HG03196 (cell line): ENCODE measurements around the gene VASN.
"Not testable (repeated sequence)": the region's sequence is repeated elsewhere in the genome, so short reads cannot be mapped to it uniquely, and the experiment has no call there.

Source experiments
- ATAC-seq: cut with Tn5 transposase; IDR thresholded peaks from one replicate; pipeline ENCODE4 v1.9.1; 2021; ENCODE audit not compliant: unreplicated experiment

The VASN gene

DNA sequence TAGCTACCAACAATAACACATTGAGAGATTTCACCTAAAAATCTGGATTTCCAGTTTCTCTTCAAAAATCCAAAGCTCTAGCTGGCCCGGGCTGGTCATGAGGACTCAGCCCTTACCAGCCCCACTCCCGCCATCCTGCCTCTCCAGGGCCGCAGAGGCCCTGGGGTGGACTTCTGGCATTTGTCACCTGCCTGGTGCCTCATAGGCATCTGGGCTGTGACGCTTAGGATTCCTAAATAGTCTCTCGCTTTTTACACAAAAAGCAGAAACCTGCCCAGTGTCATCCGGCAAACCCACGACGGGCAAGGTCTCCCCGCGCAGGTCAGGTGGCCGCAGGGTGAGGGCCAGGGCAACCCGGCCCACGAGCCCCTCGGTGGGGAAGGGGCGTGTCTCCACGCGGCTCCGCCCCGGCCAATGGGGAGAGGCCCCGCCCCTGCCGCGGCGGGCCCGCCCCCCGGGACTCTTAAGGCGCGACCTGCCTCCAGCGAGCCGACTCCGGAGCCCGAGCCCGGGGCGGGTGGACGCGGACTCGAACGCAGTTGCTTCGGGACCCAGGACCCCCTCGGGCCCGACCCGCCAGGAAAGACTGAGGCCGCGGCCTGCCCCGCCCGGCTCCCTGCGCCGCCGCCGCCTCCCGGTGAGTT, at the start of gene VASN:
Gene VASN, plus strand, starts transcription at position 492 of the 644 bp plus-strand sequence. CDS start 9,030 bp downstream, outside the sequence.
- ATAC-seq = peak; percentile 42

- ATAC-seq = no peak
Observed at GRCh38 chr16:4322121-4323052, 49.3 kb upstream of the VASN start.

- ATAC-seq = no peak
Observed at GRCh38 chr16:4323071-4323844, 48.4 kb upstream of the VASN start.

DNA sequence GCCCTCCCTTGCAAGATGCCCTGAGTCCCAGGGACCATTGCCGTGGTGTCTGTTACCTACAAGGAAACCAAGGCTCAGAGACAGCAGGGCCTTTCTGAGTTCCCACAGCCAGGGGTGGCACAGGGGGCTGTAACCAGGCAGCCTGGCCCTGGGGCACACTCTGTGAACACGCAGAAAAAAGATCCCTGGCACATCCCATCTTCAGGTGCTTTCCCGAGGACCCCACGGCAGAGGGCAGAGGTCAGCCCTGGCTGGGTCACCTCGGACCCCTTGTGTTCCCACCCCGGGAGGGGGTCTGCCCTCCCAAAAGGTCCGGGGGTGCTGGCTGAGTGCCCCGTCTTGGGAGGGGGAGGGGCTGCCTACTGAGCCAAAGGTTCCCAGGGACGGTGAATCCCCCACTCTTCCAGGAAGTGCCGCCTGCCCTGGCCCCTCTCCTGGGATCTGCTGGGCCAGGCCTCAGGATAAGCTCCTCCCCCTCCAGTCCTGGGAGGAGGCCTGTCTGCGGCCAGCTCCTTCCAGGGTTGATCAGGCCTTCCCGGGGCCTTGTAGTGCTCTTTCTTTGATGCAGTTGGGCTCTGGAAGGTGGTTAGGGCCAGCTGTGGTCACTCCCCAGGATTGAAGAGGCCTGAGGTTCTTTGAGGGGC, 47.7 kb upstream of the VASN start:
- ATAC-seq = no peak

DNA sequence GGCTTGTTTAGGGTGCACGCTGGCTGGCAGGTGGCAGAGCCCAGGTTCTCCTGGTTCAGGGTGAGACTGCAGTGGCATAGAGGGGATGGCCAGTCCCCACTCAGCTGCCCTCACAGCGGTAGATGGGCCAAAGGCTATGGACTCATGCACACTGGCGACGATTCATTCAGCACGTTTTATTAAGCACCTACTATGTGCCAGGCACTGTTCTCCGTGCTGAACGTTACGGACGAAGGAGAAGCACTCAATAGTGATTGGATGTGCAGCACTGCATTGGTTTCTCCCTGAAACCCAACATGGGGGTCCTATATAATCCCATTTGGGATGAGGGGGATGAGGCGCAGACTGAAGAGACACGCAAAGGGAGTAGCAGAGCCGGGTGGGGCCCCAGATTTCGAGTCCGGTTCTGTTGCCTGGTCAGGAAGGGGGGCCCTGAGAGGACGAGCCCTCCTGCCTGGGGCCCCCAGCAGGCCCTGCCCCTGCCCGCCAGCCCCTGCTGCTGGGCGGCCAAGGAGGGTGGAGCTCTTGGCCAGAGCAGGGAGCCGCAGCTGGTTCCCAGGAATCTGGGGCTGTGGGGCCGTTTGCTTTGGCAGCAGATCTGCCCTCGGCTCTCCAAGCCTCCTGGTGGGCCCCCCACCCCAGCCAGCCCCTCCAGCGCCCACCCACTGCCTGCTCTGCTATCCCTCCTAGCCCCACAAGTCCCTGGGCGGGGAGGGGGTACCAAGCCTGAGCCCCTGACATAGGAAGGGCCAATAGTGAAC, 47.0 kb upstream of the VASN start:
- ATAC-seq = no peak

DNA sequence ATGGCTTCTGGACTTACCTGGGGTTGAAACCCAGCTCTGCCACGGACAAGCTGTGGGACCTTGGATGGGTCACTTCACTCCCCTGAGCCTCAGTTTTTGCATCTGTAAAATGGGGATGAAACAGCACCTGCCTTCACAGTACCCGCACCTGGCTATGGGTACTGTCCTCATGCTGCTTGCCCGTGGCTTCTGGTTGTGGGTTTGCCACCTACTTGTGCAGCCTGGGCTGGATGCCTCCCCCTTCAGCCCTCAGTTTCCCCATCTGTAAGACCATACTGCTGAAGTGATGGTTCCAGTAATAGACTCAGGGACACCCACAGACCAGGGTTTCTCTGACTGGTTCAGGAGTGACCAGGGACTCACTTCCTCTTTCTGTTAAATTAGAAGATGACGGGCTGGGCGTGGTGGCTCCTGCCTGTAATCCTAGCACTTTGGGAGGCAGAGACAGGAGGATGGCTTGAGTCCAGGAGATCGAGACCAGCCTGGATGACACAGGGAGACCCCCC, 46.3 kb upstream of the VASN start:
- no peak for ATAC-seq

- no peak for ATAC-seq
Observed at GRCh38 chr16:4327386-4328045, 44.1 kb upstream of the VASN start.

DNA sequence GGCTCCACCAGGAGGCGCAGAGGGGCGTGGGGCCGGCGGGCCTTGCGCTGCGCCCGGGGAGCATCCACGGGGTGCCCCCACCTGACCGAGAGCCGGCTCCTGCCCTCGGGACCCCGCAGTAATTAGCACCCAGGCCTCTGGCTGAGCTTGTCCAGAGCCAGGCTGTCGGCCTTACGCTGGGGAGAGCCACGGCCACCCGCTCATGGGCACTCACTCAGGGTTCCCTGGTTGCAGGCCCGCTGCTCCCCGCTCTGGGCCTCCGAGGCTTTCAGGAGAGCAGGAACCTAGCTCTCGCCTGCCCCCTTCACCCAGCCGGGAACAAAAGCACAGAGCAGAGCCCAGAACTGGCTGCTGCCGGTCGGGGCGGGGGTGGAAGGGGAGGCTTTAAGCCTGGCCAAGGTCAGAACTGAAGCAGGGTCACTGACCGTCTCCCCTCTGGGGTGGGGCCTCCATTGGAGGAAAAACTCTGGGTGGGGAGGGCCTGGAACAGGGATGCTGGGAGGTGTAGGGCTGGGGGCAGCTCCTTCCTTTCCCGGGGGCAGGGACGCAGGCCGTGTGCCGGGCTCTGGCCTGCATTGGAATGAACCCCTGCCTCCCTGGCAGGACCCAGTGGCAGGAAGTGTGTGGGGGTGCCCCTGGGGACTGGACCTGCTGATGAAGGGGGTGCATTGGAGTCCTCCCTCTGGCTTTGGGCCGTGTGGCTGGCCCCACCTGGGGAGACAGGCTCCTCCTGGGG, 43.4 kb upstream of the VASN start:
- ATAC-seq = no peak

- no peak for ATAC-seq
Observed at GRCh38 chr16:4328782-4329775, 42.6 kb upstream of the VASN start.

DNA sequence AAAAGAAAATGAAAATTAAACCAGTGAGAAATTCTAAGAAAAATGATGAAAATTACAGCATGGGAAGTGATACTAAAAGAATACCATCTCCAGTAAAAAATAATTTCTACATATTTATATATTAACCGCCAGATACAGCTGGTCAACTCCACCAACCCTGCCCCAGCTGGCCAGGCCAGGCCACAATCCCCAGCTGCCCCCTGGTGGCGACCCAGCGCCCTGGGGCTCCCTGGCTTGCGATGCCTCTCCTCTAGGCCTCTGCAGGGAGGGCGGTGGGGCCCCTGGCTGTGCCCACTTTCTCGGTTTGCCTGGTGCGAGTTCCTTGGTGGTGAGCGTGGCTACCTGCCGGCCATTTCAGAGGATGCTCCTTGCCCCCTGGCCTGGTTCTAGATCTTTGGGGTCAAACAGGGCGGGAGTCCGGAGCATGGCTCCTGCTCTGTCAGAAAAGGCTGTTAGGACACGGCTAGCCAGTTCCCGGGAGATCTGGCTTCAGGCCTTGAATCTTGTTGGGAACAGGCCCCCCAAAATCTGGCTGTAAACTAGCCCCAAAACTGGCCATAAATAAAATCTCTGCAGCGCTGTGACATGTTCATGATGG, 41.3 kb upstream of the VASN start:
- no peak for ATAC-seq

GRCh38 chr16:4332083-4332482, 39.6 kb upstream of the VASN start:
- no peak for ATAC-seq

- ATAC-seq = no peak
Observed at GRCh38 chr16:4332623-4333307, 38.9 kb upstream of the VASN start.

DNA sequence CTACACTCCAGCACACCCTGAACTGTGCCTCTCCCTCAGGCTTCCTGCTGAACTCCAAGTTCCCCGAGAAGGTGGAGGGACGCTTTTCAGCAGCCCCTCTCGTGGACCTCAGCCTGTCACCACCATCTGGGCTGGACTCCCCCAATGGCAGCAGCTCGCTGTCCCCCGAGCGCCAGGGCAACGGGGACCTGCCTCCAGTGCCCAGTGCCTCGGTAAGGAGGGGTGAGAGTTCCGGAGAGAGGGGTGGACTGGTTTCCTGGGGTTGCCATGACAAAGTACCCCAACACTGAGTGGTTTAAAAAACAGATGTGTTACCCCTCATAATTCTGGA, 38.4 kb upstream of the VASN start:
- ATAC-seq = no peak

- ATAC-seq = not testable (repeated sequence)
Observed at GRCh38 chr16:4333714-4334113, 37.9 kb upstream of the VASN start.

GRCh38 chr16:4334724-4335495, 36.7 kb upstream of the VASN start:
- no peak for ATAC-seq
